Activated effector memory CD4-positive, alpha-beta T cell treated with Interleukin-2 at 50 U/mL for 16 hours (primary cell): ENCODE data around the gene RANBP1.

Source experiments
- DNase-seq: peaks from one replicate; pipeline ENCODE4 v3.0.0-alpha.2; 2020

RANBP1 gene

DNA sequence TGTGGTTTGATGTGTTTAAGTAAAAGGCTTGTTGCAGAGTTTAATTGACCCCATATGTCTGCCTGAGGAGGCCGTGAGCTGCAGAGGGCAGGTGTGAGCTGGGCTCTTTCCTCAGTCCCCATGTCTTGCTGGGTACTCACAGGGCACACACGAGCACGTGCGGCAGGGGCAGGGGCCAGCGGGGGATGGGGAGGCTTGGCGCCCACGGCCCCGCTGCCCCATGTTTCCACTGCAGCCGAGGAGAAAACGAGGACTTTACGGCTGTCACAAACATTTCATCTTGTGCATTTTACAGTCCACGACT, 59.6 kb downstream of the RANBP1 start:
- no peak for DNase-seq

DNA sequence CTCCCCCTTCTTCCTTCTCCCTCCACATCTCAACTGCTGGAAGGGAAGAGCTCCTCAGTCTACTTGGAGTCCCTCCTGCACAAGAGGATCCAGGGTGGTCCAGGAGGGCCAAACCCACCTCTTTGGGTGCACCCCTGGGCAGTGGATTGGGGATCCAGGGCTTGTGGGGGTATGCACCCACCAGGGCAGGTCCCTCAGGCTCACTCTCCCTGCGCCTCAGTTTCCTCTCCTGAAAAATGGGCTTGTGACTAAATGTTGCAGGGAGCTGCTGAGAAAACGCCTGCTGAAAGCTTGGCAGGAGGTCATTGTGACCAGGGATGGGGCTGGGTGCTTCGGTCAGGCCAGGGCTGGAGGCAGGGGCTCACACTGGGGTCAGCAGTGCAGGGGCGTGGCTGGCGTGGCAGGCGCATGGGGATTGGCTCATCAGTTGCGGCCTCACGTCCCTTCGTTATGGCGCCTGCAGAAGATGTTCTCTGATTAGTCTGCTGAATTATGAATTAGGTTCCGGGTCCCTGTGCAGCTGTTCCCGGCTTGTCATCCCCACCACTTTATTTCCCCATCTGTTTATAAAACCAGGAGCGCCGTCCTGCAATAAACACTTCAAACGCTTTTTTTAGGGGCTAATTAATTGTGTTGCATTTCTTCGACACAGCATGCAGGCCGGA, 60.6 kb downstream of the RANBP1 start:
- no peak for DNase-seq
